ENCODE results near the gene PLPP6.
A peak's percentile ranks its signal among the peaks of the same experiment; 100 is the strongest.

The PLPP6 gene

DNA sequence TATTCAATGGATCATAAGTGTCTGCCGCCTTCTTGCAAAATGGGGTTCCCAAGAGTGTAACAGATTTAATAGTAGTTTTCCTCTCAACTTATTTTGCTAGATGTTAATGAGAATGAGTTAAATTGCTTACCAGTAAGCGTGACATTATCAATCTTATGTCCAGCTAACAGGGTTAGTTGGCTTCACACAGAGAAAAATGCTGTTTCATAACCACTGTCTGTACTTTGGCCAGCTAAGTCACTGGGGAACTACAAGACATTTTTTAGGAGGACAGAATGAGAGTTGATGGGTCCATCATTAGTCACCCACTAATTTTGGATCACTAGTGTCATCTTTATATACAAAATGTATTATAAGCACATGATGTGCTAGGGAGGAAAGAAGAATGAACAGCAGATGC lies 18.7 kb downstream of the PLPP6 start:
- no peaks in the 10 kb centered on the region for H3K9me3 ChIP-seq (ENCODE audit: control insufficient read depth, low read length)
- H3K9ac ChIP-seq (ENCODE audit: low read length): peak overlapping the region; percentile 80
- peak overlapping the region; percentile 59 for H3K4me3 ChIP-seq (ENCODE audit: low read length)
- H3K36me3 ChIP-seq (ENCODE audit: control insufficient read depth, insufficient read depth, low read length): no peaks in the 10 kb centered on the region
- peaks cover 14% of the 10 kb centered on the region for H3K4me1 ChIP-seq (ENCODE audit: control insufficient read depth, insufficient read depth, low read length)
- no peaks in the 10 kb centered on the region for H3K27me3 ChIP-seq (ENCODE audit: control insufficient read depth, insufficient read depth, low read length)

GRCh38 chr9:4684820-4685219 lies 22.7 kb downstream of the PLPP6 start:
- Histone ChIP-seq H3K4me1 (ENCODE audit: control insufficient read depth, insufficient read depth, low read length) (peaks cover 8% of the 10 kb centered on the region), H3K9ac (ENCODE audit: low read length) (no peak overlapping the region), H3K36me3 (ENCODE audit: control insufficient read depth, insufficient read depth, low read length) (no peaks in the 10 kb centered on the region), H3K4me3 (ENCODE audit: low read length) (no peak overlapping the region), H3K27me3 (ENCODE audit: control insufficient read depth, insufficient read depth, low read length) (no peaks in the 10 kb centered on the region), H3K9me3 (ENCODE audit: control insufficient read depth, low read length) (no peaks in the 10 kb centered on the region)

- Histone ChIP-seq H3K27me3 (ENCODE audit: control insufficient read depth, insufficient read depth, low read length) (no peaks in the 10 kb centered on the region), H3K4me1 (ENCODE audit: control insufficient read depth, insufficient read depth, low read length) (peaks cover 3% of the 10 kb centered on the region), H3K9me3 (ENCODE audit: control insufficient read depth, low read length) (no peaks in the 10 kb centered on the region)
These were observed 24.0 kb downstream of the PLPP6 start for GRCh38 chr9:4686112-4686511.

DNA sequence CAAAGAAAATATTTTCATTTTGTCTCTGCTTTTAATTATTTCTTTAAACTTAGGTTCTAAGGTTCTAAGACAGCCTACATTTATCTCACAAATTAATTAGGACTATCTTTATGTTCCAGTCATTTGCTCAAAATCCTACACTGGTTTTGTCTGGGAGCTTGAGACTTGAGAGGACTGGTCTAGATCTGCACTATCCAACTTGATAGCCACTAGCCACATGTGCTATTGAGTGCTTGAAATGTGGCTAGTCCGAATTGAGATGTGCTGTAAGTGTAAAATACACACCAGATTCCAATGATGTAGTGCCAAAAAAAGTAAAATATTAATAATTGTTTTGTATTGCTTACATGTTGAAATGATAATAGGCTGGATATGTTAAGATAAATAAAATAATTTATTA lies 24.5 kb downstream of the PLPP6 start:
- no peak overlapping the region for H3K4me3 ChIP-seq (ENCODE audit: low read length)
- H3K9ac ChIP-seq (ENCODE audit: low read length): no peak overlapping the region
- H3K9me3 ChIP-seq (ENCODE audit: control insufficient read depth, low read length): no peaks in the 10 kb centered on the region
- H3K4me1 ChIP-seq (ENCODE audit: control insufficient read depth, insufficient read depth, low read length): no peaks in the 10 kb centered on the region
- H3K36me3 ChIP-seq (ENCODE audit: control insufficient read depth, insufficient read depth, low read length): no peaks in the 10 kb centered on the region
- H3K27me3 ChIP-seq (ENCODE audit: control insufficient read depth, insufficient read depth, low read length): no peaks in the 10 kb centered on the region

More at GRCh38 chr9:4686112-4686511, 24.0 kb downstream of the PLPP6 start:
- H3K9ac ChIP-seq (ENCODE audit: low read length): no peak overlapping the region
- H3K4me3 ChIP-seq (ENCODE audit: low read length): no peak overlapping the region
- no peaks in the 10 kb centered on the region for H3K36me3 ChIP-seq (ENCODE audit: control insufficient read depth, insufficient read depth, low read length)

- Histone ChIP-seq H3K36me3 (ENCODE audit: control insufficient read depth, insufficient read depth, low read length) (no peaks in the 10 kb centered on the region), H3K4me3 (ENCODE audit: low read length) (no peak overlapping the region), H3K4me1 (ENCODE audit: control insufficient read depth, insufficient read depth, low read length) (no peaks in the 10 kb centered on the region), H3K9ac (ENCODE audit: low read length) (no peak overlapping the region), H3K9me3 (ENCODE audit: control insufficient read depth, low read length) (no peaks in the 10 kb centered on the region), H3K27me3 (ENCODE audit: control insufficient read depth, insufficient read depth, low read length) (no peaks in the 10 kb centered on the region)
These were observed 26.9 kb downstream of the PLPP6 start for GRCh38 chr9:4689021-4689420.

DNA sequence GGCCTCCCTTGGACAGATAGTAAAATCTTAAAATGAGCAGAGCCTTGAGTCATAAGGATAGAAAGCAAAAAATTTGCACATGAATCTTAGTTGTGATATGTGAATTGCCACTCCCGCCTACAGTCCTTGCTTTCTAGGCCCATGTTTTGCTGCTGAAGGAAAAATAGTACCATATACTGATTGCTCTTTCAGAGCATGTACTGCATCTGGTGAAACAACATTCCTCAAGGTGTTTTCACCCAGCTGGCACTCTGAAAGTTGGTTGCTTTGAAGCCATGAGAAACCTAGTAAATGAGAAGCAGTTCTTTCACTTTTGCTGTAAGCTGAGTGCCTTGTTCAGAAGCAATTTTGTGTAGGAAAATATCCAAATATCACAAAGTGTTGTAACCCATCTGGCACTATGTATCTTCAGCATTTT lies 27.6 kb downstream of the PLPP6 start:
- H3K36me3 ChIP-seq (ENCODE audit: control insufficient read depth, insufficient read depth, low read length): no peaks in the 10 kb centered on the region
- H3K4me3 ChIP-seq (ENCODE audit: low read length): no peak overlapping the region
- no peaks in the 10 kb centered on the region for H3K4me1 ChIP-seq (ENCODE audit: control insufficient read depth, insufficient read depth, low read length)
- no peak overlapping the region for H3K9ac ChIP-seq (ENCODE audit: low read length)
- no peaks in the 10 kb centered on the region for H3K27me3 ChIP-seq (ENCODE audit: control insufficient read depth, insufficient read depth, low read length)
- no peaks in the 10 kb centered on the region for H3K9me3 ChIP-seq (ENCODE audit: control insufficient read depth, low read length)

GRCh38 chr9:4690144-4690543 lies 28.1 kb downstream of the PLPP6 start:
- no peaks in the 10 kb centered on the region for H3K4me1 ChIP-seq (ENCODE audit: control insufficient read depth, insufficient read depth, low read length)
- no peaks in the 10 kb centered on the region for H3K36me3 ChIP-seq (ENCODE audit: control insufficient read depth, insufficient read depth, low read length)
- no peaks in the 10 kb centered on the region for H3K27me3 ChIP-seq (ENCODE audit: control insufficient read depth, insufficient read depth, low read length)

DNA sequence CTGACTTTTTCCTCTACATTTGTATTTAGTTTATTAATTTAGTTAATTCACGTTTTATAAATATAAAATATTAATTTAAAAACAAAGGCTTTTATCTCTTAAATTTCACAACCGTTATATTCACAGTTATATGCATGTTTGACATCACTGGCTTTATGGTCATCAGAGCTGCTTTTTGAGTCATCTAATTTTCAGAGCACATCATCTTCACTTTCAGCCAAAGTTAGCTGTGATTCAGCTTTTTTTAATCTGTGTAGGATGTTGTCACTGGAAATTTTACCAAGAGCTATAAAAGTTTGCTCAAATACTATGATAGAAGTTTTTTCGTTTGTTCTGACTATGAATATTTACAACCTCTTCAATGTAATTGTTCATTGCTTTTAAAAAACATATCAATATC lies 29.7 kb downstream of the PLPP6 start:
- H3K9ac ChIP-seq (ENCODE audit: low read length): no peak overlapping the region
- H3K4me1 ChIP-seq (ENCODE audit: control insufficient read depth, insufficient read depth, low read length): no peaks in the 10 kb centered on the region
- H3K27me3 ChIP-seq (ENCODE audit: control insufficient read depth, insufficient read depth, low read length): no peaks in the 10 kb centered on the region
- H3K4me3 ChIP-seq (ENCODE audit: low read length): no peak overlapping the region
- H3K36me3 ChIP-seq (ENCODE audit: control insufficient read depth, insufficient read depth, low read length): no peaks in the 10 kb centered on the region
- no peaks in the 10 kb centered on the region for H3K9me3 ChIP-seq (ENCODE audit: control insufficient read depth, low read length)

More at GRCh38 chr9:4690144-4690543, 28.1 kb downstream of the PLPP6 start:
- H3K9ac ChIP-seq (ENCODE audit: low read length): no peak overlapping the region
- H3K9me3 ChIP-seq (ENCODE audit: control insufficient read depth, low read length): no peaks in the 10 kb centered on the region
- no peak overlapping the region for H3K4me3 ChIP-seq (ENCODE audit: low read length)

DNA sequence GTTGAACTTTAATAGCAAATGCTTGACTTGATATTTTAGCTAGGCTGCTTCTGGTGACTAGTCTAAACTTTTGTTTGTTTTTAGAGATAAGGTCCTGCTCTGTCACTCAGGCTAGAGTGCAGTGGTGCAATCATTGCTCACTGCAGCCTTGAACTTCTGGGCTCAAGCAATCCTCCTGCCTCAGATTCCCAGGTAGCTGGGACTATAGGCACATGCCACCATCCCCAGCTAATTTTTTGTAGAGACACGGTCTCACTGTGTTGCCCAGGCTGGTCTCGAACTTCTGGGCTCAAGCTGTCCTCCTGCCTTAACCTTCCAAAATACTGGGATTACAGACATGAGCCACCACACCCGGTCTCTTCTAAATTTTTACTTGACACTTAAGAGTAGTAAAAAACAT lies 38.0 kb downstream of the PLPP6 start:
- Histone ChIP-seq H3K36me3 (ENCODE audit: control insufficient read depth, insufficient read depth, low read length) (no peaks in the 10 kb centered on the region), H3K9me3 (ENCODE audit: control insufficient read depth, low read length) (no peaks in the 10 kb centered on the region), H3K4me1 (ENCODE audit: control insufficient read depth, insufficient read depth, low read length) (no peaks in the 10 kb centered on the region), H3K9ac (ENCODE audit: low read length) (no peak overlapping the region), H3K4me3 (ENCODE audit: low read length) (no peak overlapping the region), H3K27me3 (ENCODE audit: control insufficient read depth, insufficient read depth, low read length) (no peaks in the 10 kb centered on the region)

GRCh38 chr9:4700932-4701331 lies 38.8 kb downstream of the PLPP6 start:
- no peak overlapping the region for H3K9ac ChIP-seq (ENCODE audit: low read length)
- H3K27me3 ChIP-seq (ENCODE audit: control insufficient read depth, insufficient read depth, low read length): no peaks in the 10 kb centered on the region
- H3K36me3 ChIP-seq (ENCODE audit: control insufficient read depth, insufficient read depth, low read length): no peaks in the 10 kb centered on the region
- no peak overlapping the region for H3K4me3 ChIP-seq (ENCODE audit: low read length)
- no peaks in the 10 kb centered on the region for H3K9me3 ChIP-seq (ENCODE audit: control insufficient read depth, low read length)
- no peaks in the 10 kb centered on the region for H3K4me1 ChIP-seq (ENCODE audit: control insufficient read depth, insufficient read depth, low read length)

DNA sequence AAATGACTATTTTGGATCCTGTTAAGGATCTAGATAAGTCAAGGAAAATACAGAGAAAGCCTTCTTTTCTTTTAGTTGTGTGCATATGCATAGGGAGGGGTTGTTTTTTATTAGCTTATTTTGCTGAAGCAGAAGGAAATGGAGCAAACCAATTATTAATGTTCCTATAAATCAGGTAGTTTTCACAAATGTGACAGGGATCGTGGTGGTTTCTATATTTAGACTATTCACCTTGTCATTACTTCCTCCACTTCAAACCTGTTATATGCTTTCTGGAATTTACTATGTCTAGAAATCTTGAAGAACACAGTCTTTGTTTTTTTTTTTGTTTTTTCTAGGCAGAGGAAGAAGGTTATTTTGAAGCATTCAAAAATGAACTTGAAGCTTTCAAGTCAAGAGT lies 39.4 kb downstream of the PLPP6 start:
- H3K9ac ChIP-seq (ENCODE audit: low read length): no peak overlapping the region
- H3K36me3 ChIP-seq (ENCODE audit: control insufficient read depth, insufficient read depth, low read length): no peaks in the 10 kb centered on the region
- no peak overlapping the region for H3K4me3 ChIP-seq (ENCODE audit: low read length)
- no peaks in the 10 kb centered on the region for H3K9me3 ChIP-seq (ENCODE audit: control insufficient read depth, low read length)
- no peaks in the 10 kb centered on the region for H3K27me3 ChIP-seq (ENCODE audit: control insufficient read depth, insufficient read depth, low read length)
- no peaks in the 10 kb centered on the region for H3K4me1 ChIP-seq (ENCODE audit: control insufficient read depth, insufficient read depth, low read length)

DNA sequence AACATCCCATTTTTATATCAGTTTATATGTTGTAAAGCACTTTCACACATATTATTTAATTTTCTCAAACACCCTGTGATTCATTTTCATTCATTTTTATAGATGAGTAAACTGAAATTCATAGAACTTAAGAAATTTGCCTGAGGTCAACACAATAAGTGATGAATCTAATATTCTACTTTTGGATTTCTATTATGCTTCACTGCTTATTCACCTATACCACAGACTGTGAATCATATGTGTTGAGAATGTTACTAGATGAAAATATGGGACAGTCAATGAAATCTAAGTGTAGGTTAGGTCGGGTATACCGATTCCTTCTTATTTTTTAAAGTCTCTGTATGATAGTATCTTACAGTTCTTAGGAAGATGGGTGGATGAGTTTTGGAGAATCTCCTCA lies 42.0 kb downstream of the PLPP6 start:
- Histone ChIP-seq H3K9ac (ENCODE audit: low read length) (no peak overlapping the region), H3K36me3 (ENCODE audit: control insufficient read depth, insufficient read depth, low read length) (no peaks in the 10 kb centered on the region), H3K27me3 (ENCODE audit: control insufficient read depth, insufficient read depth, low read length) (no peaks in the 10 kb centered on the region), H3K4me3 (ENCODE audit: low read length) (no peak overlapping the region), H3K4me1 (ENCODE audit: control insufficient read depth, insufficient read depth, low read length) (no peaks in the 10 kb centered on the region), H3K9me3 (ENCODE audit: control insufficient read depth, low read length) (no peaks in the 10 kb centered on the region)

GRCh38 chr9:4706021-4706420 lies 43.9 kb downstream of the PLPP6 start:
- no peaks in the 10 kb centered on the region for H3K9me3 ChIP-seq (ENCODE audit: control insufficient read depth, low read length)
- no peak overlapping the region for H3K9ac ChIP-seq (ENCODE audit: low read length)
- H3K36me3 ChIP-seq (ENCODE audit: control insufficient read depth, insufficient read depth, low read length): no peaks in the 10 kb centered on the region
- no peaks in the 10 kb centered on the region for H3K4me1 ChIP-seq (ENCODE audit: control insufficient read depth, insufficient read depth, low read length)
- H3K4me3 ChIP-seq (ENCODE audit: low read length): no peak overlapping the region
- H3K27me3 ChIP-seq (ENCODE audit: control insufficient read depth, insufficient read depth, low read length): no peaks in the 10 kb centered on the region
